Kidney tubule cell (primary cell): ENCODE data around the gene PRSS37.

Experiments used
- DNase-seq: peaks from one replicate; pipeline ENCODE4 v3.0.0-alpha.2; 2018; ENCODE audit warnings: low spot score

Gene PRSS37

DNA sequence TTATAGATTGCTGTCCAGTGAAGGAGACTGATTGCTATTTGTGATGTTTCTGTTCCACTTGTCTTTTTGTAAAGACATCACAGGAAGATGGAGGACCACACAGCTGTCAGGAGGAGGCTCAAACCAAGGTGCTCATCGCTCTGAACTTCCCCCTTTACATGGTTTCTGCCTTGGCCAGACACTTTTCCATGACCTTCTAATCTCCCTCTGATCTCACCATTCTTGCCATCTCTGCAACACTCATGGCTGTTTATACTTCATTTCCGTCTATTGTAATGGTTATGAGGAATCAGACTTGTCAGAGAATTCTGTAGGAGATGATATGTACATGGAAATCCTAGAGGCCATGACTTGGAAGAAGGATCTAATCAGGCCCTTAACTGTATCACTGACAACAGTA lies 53.0 kb downstream of the PRSS37 start:
- DNase-seq = no peak
